Amniotic epithelial cell (primary cell): ENCODE data around the gene BCL11B.
"Not testable (repeated sequence)": the region's sequence is repeated elsewhere in the genome, so short reads cannot be mapped to it uniquely, and the experiment has no call there.

Experiments used
- DNase-seq: peaks from one replicate; pipeline ENCODE4 v3.0.0-alpha.2; 2010; ENCODE audit warnings: low read depth

The BCL11B gene

GRCh38 chr14:99239661-99240092, 32.3 kb downstream of the BCL11B start:
- no peak for DNase-seq

DNA sequence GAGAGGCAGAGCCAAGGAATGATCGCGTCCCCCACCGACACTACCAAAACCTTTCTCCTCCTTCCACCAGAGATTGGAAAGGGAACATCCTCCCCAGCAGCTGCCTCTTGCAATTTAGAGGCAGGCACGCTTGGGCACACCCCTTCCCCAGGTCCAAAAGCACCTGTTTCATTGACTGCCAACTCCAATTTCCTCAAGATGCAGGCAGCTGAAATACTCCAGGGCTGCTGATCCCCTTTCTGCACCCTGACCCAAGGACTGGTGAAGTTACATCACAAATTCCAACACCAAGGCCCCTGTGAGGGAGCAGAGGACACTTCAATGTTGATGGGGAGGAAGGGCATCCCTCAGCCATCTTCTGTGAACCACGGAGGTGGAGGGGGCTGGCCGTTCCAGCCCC, 33.8 kb downstream of the BCL11B start:
- DNase-seq = no peak

DNA sequence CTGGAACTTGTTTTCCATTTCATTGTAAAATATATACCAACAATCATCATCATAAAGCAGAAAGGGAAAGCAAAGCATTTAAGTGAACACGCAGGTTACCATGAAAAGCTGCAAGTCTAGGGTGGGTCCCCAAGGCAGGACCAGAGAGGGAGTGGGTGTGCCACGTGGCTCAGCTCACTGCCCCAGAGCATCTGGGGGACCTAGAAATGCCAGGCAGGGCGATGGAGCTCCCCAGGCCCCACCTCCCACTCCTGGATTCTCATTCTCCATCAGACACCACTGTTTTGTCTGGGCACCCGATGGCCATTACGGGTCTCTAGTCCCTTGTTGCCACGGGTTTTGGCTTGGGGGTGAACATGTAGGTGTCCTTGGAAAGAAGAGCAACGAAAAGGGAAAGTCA, 34.7 kb downstream of the BCL11B start:
- no peak for DNase-seq

DNA sequence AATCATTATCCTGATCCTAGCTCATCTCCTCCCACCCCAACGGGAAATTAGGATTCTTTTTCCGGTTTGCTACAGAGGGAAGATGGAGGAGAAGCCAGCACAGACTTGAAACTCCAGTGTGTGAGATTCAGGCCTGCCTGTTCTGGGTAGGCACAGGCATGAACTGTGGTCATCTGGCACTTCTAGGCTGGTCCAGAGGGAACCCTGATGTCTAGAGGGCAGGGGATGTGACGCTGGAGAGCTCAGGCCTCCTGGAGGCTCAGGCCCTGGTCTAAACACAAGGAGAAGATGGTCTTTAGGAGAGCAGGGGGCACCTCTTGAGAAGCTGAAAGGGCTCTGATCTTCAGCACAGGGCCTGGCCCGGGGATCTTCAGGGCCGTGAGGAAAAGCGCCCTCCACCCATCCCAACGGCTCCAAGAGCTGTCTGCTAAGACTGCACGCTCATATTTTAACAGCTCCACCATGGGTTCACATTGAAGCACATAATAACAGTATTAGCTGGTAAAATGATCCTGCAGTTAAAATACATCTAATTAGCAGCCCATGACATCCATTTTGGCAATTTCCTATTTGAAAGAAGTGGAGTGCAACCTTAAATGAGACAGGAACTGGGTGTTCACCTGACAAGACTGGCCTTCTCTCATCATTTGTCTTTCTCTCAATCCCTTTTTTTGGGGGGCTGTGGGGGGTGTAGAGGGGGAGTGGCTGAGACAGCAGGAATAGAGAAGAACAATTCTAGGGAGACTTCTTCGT, 35.4 kb downstream of the BCL11B start:
- DNase-seq = no peak

DNA sequence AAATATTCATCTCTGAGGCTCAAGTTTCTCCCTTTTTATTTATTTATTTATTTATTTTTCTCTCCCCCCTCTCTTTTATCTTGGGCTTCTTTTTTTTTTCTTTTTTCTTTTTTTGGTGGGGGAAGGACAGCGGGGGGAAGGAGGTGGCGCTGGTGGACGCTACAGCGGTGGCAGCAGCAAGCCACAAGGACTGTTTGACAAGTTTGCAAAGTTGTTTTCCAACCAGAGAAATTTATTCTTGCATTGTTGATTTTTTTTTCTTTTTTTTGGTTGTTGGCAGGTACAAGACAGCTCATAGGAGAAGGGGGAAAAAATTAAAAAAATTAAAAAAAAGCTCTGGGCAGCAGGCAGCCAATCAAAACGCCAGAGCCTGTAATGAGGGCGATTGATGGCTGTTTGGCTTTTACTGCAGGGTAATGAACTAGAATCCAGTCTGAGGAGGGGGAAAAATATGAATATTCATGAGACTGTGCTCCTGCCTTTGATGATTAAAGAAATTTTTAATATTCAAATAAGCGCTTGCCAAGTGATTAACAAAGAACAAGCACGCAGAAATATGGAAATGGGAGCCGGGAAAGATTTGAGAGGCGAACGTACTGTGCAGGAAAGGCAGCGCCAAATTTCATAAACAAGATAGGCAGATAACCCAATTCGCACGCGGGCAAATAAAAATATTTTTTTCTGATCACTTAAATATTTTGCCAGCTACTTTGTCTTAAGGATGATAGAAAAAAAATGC, 36.2 kb downstream of the BCL11B start:
- no peak for DNase-seq

DNA sequence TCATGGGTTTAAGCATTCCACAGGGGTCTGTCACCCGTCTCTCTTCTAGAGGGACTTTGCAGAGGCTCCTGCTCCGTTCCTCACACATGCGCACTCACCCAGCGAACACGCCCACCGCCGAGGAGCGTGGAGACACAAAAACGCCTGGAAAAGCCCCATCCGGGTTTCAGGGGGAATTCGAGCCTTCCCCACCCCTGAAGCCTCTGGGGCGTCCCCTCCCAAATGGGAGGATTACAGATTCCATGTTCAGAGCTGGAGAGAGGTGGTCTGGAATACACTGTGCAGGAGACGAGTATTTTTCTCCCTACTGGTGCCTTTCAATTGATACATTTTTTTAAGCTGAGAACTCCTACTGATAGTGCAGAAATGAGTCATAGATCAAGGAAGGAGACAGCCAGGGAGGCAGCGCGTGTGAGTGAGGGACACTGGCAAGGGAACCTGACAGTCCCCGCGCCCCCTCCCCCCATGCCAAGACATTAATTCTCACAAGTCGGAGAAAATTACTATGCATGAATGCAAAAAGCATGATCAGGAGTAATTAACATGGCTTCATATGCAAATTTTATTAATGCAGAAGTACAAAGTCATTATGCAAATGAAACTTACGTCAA, 36.9 kb downstream of the BCL11B start:
- no peak for DNase-seq

GRCh38 chr14:99234355-99234754, 37.6 kb downstream of the BCL11B start:
- no peak for DNase-seq

- no peak for DNase-seq
These were observed 38.6 kb downstream of the BCL11B start for GRCh38 chr14:99233222-99234035.

GRCh38 chr14:99232714-99233214, 39.2 kb downstream of the BCL11B start:
- no peak for DNase-seq

GRCh38 chr14:99231850-99232713, 39.9 kb downstream of the BCL11B start:
- no peak for DNase-seq

DNA sequence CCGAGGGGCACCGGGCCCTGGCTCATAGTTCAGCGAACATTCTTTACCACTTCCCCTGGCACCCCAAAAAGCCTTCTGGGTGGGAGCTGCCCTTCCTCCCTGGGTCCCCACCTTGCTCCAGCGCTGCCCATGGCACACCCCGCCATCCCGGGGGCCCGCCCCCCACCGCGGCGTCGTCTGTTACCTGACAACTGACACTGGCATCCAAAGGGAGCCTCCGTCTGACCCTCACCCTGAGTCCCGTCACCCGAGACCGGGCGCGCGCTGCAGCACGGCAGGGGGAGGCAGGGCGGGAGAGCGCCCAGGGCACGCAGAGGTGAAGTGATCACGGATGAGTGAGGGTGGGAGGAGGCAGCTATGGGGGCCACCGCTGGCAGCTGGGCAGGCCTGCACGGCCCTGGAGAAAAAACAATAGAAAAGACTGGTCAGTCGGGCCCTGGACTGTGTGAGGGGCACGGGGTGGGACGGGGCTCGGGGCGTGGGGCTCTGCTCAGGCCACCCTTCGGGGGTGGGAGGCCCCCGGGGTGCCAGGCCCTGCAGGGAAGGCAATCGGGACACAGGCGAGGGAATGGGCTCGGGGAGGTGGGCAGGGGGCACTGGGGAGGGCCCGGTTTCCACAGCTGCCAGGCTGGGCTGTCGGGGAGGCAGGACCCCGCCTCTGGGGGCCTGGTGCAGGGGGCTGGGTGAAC, 40.7 kb downstream of the BCL11B start:
- DNase-seq = no peak

DNA sequence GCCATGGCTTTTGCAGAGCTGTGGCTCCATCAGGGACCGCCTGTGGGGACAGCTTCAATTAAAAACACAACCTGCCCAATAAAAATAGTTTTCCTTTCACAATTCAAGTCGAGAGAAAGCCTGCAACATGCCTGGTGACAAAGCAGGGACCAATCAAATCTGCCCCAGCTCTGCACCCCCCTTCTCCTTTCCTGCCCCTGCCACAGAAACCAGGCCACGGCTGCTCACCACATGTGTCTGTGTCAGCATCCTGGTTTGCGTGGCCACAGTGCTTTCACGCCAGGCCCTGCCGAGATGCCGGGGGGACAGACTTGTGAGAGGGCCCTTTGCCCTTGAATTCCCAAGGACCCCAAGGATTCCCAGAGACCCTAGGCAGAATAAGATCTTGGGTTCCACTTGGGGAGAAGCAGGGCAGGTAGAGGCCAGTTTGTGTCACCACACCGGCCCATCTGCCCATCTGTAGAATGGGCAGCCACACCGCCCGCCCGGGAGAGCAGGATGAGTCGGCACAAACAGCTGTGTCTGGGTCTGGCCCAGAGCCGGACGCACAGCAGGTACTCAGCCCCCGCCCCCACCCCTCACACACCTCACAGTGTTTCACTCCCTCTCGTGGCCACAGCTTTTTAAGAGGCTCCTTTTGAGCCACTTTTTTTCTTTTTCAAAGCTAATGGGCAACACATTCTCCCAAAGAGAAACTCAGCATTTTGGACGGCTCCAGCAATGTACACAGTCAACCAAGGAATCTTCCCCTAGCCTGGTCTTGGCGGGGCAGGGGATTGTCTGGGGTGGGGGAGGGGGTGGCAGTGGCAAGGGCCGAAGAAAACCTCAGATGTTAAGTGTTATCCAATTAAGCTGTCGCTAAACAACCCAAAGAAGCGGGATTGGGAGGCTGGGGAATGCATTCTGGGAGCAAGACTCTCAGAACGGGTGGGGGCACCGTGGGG, 41.5 kb downstream of the BCL11B start:
- DNase-seq = no peak

DNA sequence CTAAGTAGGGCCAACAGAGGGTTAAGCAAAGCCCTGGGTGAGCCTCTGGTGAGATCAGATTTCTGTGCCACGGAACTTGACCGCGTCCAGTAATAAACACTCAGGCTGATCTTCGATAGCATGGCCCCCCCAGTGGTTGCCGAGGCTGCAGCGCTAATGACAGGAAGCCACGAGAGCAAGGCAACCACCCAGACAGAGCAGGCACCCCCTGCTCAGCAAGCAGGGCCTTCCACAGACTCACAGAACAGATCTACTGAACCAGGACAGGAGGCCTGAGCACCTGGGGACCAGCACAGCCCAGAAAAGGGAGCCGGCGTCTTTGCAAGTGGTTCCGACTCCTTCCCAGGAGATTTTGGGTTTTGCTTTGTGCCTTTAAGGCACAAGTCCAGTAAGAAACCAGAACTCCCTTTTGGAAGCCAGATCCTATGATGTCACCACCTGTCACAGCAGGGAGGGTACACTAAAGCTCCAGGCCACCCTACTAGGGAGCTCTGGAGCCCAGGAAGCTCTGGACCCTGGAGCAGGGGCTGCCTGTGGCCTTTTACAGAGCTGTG, 42.3 kb downstream of the BCL11B start:
- DNase-seq = no peak

DNA sequence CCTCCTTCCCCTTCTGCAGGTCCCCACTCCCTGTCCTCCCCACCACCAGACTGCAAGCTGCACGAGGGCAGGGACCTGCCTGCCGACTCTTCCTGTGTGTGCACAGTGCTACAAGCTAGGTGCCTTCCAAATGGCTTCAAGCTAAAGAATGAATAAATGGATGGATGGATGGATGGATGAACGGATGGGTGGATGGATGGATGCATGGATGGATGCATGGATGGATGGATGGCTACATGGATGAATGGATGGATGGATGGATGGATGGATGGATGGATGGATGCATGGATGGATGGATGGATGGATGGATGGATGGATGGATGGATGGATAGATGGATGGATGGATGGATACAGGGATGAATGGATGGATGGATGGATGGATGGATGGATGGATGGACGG, 43.2 kb downstream of the BCL11B start:
- not testable (repeated sequence) for DNase-seq

GRCh38 chr14:99226687-99227086, 45.3 kb downstream of the BCL11B start:
- no peak for DNase-seq

- DNase-seq = no peak
These were observed 46.4 kb downstream of the BCL11B start for GRCh38 chr14:99225436-99226203.

DNA sequence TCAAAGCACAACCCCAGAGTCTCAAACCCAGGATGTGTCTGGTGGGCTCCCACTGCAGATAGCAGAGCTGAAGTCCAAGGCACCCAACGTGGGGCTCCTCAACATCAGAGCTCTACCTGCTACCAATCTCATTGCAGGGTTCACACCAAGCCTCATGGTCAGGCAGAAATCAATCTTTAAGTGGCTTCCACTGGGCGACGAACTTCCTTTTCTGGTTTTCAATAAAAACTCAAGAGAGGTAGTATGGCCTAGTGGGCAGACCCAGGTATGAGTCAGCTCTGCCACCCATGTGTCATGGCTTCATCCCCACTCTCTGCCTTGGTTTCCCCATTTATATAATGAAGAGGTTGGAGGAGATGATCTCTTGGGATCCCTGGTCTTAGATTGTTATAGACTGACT, 47.0 kb downstream of the BCL11B start:
- DNase-seq = no peak
